GM12878 (cell line): ENCODE results near the gene HTR4. TPM values are rescaled to one million over a fixed set of nuclear protein-coding genes. Genes with fewer than 3 reads are reported as not detected.

Experiments used
- ATAC-seq: fragments of 200-7000 bp; cut with Tn5 transposase; 3 replicates; pipeline ENCODE4 v1.9.1; 2020; ENCODE audit warnings: mild to moderate bottlenecking, moderate library complexity
- BruUV-seq: library from RNA; stranded (reverse); fragments of 400-500 nt; replicated peaks from 2 replicates; lab custom pipeline; 2021; lab: Mats Ljungman, UMichigan
- CTCF ChIA-PET: fragments of 300-600 bp; sonication (Branson Sonifier 250); formaldehyde crosslinking; extraction: SDS; loops from one replicate; lab custom pipeline; 2021; ENCODE audit warnings: inconsistent platforms; lab: Yijun Ruan, JAX
- POLR2A ChIA-PET: fragments of 350-600 bp; formaldehyde crosslinking; extraction: SDS; loops from one replicate; lab custom pipeline; 2021; ENCODE audit warnings: inconsistent platforms; lab: Charles Lee
- RAD21 ChIA-PET: fragments of 300-600 bp; sonication (Branson Sonifier 250); formaldehyde crosslinking; loops from one replicate; lab custom pipeline; 2023; ENCODE audit warnings: antibody characterized with exemption; ENCODE audit not compliant: unreplicated experiment; lab: Charles Lee
- SMC1A ChIA-PET: fragments of 300-600 bp; sonication (Branson Sonifier 250); formaldehyde crosslinking; loops from one replicate; lab custom pipeline; 2023; ENCODE audit not compliant: unreplicated experiment, uncharacterized antibody; lab: Charles Lee
- DNase-seq: peaks from one replicate; pipeline ENCODE4 v3.0.0-alpha.2; 2011; ENCODE audit warnings: low read depth, low spot score
- FAIRE-seq: peaks from 3 replicates; lab custom pipeline; 2011; peaks lifted over from hg19 to GRCh38; lab: Jason Lieb, UNC
- H2AFZ ChIP-seq: 2 replicates; pipeline ENCODE4 v1.6.0; 2011; ENCODE audit warnings: low read depth, low read length, control low read depth; ENCODE audit not compliant: control insufficient read depth
- H3K27ac ChIP-seq: 2 replicates; pipeline ENCODE4 v1.5.1; 2011; ENCODE audit warnings: control low read depth; ENCODE audit not compliant: control insufficient read depth, insufficient read depth
- H3K27me3 ChIP-seq, 2 experiments: replicated peaks in 1 of 2; 2 replicates each; pipeline versions ENCODE4 v1.6.0 to v1.6.1; 2011; ENCODE audit warnings: low read length in 1 of 2; ENCODE audit not compliant: control insufficient read depth in 2 of 2, insufficient read depth in 2 of 2
- H3K36me3 ChIP-seq, 2 experiments: 2 replicates each; pipeline ENCODE4 v1.5.1; 2011; ENCODE audit warnings: low read length in 1 of 2; ENCODE audit not compliant: control insufficient read depth in 2 of 2, insufficient read depth in 2 of 2
- H3K4me1 ChIP-seq: 2 replicates; pipeline ENCODE4 v1.6.1; 2011; ENCODE audit warnings: mild to moderate bottlenecking, low read length, moderate library complexity, mixed read lengths; ENCODE audit not compliant: control insufficient read depth, insufficient read depth
- H3K4me2 ChIP-seq: 2 replicates; pipeline ENCODE4 v1.6.0; 2011; ENCODE audit warnings: control low read depth; ENCODE audit not compliant: control insufficient read depth, insufficient read depth
- H3K4me3 ChIP-seq: fragments of 200-600 bp; sonication (generic); 2 replicates; pipeline ENCODE4 v1.5.1; 2016
- H3K79me2 ChIP-seq: 2 replicates; pipeline ENCODE4 v1.6.0; 2011; ENCODE audit warnings: low read length; ENCODE audit not compliant: control insufficient read depth, insufficient read depth
- H3K9ac ChIP-seq: 2 replicates; pipeline ENCODE4 v1.8.0; 2011; ENCODE audit warnings: low read length, control low read depth, mixed read lengths; ENCODE audit not compliant: control insufficient read depth, insufficient read depth
- H3K9me3 ChIP-seq: replicated peaks from 3 replicates; pipeline ENCODE4 v1.5.1; 2011; ENCODE audit warnings: mild to moderate bottlenecking, low read length; ENCODE audit not compliant: control insufficient read depth, insufficient read depth
- H4K20me1 ChIP-seq: 2 replicates; pipeline ENCODE4 v1.6.0; 2011; ENCODE audit not compliant: control insufficient read depth, insufficient read depth
- ATF3 ChIP-seq: IDR thresholded peaks from 2 replicates; pipeline ENCODE4 v1.6.1; 2011; ENCODE audit warnings: low read depth, mild to moderate bottlenecking, low read length, moderate library complexity, borderline replicate concordance; ENCODE audit errors: extremely low read depth
- BACH1 ChIP-seq: fragments of 450-650 bp; IDR thresholded peaks from 2 replicates; pipeline ENCODE4 v1.6.1; 2017; ENCODE audit warnings: mild to moderate bottlenecking, borderline replicate concordance
- CTCF ChIP-seq, 3 experiments: IDR thresholded peaks in 2 of 3; conservative IDR thresholded peaks in 1 of 3; 2 replicates each; pipeline ENCODE4 v1.5.1; 2011; ENCODE audit warnings: low read depth in 3 of 3, low read length in 3 of 3, mild to moderate bottlenecking in 3 of 3, control low read depth in 2 of 3, moderate library complexity in 2 of 3, inconsistent platforms in 1 of 3, mixed read lengths in 1 of 3; ENCODE audit not compliant: control insufficient read depth in 2 of 3, insufficient read depth in 1 of 3; ENCODE audit errors: extremely low read depth in 1 of 3
- RAD21 ChIP-seq: IDR thresholded peaks from 2 replicates; pipeline ENCODE4 v1.6.1; 2011; ENCODE audit warnings: mild to moderate bottlenecking, low read depth, low read length, moderate library complexity; ENCODE audit not compliant: insufficient read depth
- RUNX3 ChIP-seq: IDR thresholded peaks from 2 replicates; pipeline ENCODE4 v1.6.1; 2012; ENCODE audit warnings: low read length, inconsistent platforms
- SMC3 ChIP-seq: IDR thresholded peaks from 2 replicates; pipeline ENCODE4 v1.6.1; 2011; ENCODE audit warnings: low read length, improper control_type of control experiment, borderline replicate concordance
- WGBS: methylation state at CpG from one replicate; pipeline ENCODE4 v1.1.6; 2016; ENCODE audit warnings: low lambda C conversion rate; ENCODE audit not compliant: insufficient replicate concordance, insufficient coverage; ENCODE audit errors: missing lambda C conversion rate; 5-methylcytosine and 5-hydroxymethylcytosine counted together
- in situ Hi-C: fragments of 300-500 bp; cut with MboI; formaldehyde crosslinking; loops from 9 replicates; pipeline ENCODE4 v1.14.3; 2018; ENCODE audit warnings: mixed read lengths
- intact Hi-C: fragments of 100-400 bp; cut with micrococcal nuclease; formaldehyde crosslinking; loops from one replicate; pipeline ENCODE4 v1.14.2; 2022; ENCODE audit not compliant: unreplicated experiment
- polyA plus RNA-seq, 11 experiments: library from polyadenylated mRNA; depleted of rRNA in 4 of 11; unstranded in 6 of 11; stranded (reverse) in 5 of 11; fragments of >200 nt; fragmentation: Nextera tagmentation in 4 of 11; fragmentation: Illumina TruSeq in 1 of 11; extraction: Ambion mirVana in 4 of 11; extraction: Trizol in 1 of 11; gene quantifications; 1 replicate in 1 of 11; 2 replicates in 10 of 11; pipeline versions ENCODE4 v1.2.1 to v1.2.3, GENCODE V29; 2011 to 2016; ENCODE audit warnings: inconsistent platforms in 2 of 11, missing spikeins in 2 of 11, low read depth in 1 of 11
- total RNA-seq, 4 experiments: library from RNA; depleted of rRNA in 3 of 4; stranded (reverse); fragments of >200 nt in 3 of 4; fragmentation: Illumina TruSeq in 1 of 4; extraction: Trizol in 1 of 4; gene quantifications; 2 replicates each; pipeline versions ENCODE4 v1.2.1 to v1.2.3, GENCODE V29; 2013 to 2021

The HTR4 gene
- total and polyA plus RNA-seq, 10 of the 15 experiments (the other 5 are each of a cell fraction or from before 2014, with no cell fraction given), result not detected

GRCh38 chr5:148443998-148444397 is 210.3 kb downstream of the HTR4 start:
- peaks cover 0 to 9% of the 10 kb centered on the region in 2 experiments; a peak in 2 of 4 replicates for H3K36me3 ChIP-seq
- FAIRE-seq, result peak; percentile 86

More at GRCh38 chr5:148443998-148444397, 210.3 kb downstream of the HTR4 start:
- ChIA-PET POLR2A (no interaction called here), SMC1A (interaction anchor here (0.8 to 6.4 kb wide), 6 partner anchors 9 to 671 kb away, joined by 3 to 50 read pairs (median 4); no protein-coding TSS in a partner anchor), RAD21 (interaction anchor here (0.9 to 6.3 kb wide), 2 partner anchors 288 to 591 kb away, joined by 3 to 55 read pairs; no protein-coding TSS in a partner anchor), CTCF (interaction anchor here (0.9 to 6.8 kb wide), 12 partner anchors 11 to 592 kb away, joined by 3 to 137 read pairs (median 4); no protein-coding TSS in a partner anchor)
- Histone ChIP-seq H2AFZ (no peak overlapping the region), H3K9me3 (no peaks in the 10 kb centered on the region), H3K4me2 (no peak overlapping the region), H3K27ac (no peak overlapping the region), H4K20me1 (no peaks in the 10 kb centered on the region), H3K9ac (no peak overlapping the region), H3K4me3 (no peak overlapping the region), H3K4me1 (no peaks in the 10 kb centered on the region), H3K27me3 (no peaks in the 10 kb centered on the region), H3K79me2 (no peaks in the 10 kb centered on the region)
- BruUV-seq, result no TSS peak
- DNase-seq, result peak; percentile 3
- 35% methylated on average over 5 of the region's 5 CpGs for WGBS
- peak; percentile 96 for ATAC-seq
- peak; percentile 78 for TF ChIP-seq RAD21
- peak; percentile 45; the same call in 1 of the 2 replicates for TF ChIP-seq BACH1
- peak; percentile 63; the same call in 1 of the 2 replicates for TF ChIP-seq SMC3
- TF ChIP-seq ATF3, result no peak
- peak; percentile 63 to 73 (median 69) for TF ChIP-seq CTCF (IDR thresholded peaks at IDR 0.05 in 2 of 3, conservative IDR thresholded peaks at IDR 0.05 in 1 of 3; ENCODE audit: control insufficient read depth in 2 of 3, extremely low read depth in 1 of 3, insufficient read depth in 1 of 3, low read depth in 3 of 3, low read length in 3 of 3)
- 0 out of 2 replicates have a peak, but pooled peaks have one; percentile 10 for TF ChIP-seq RUNX3
- in situ Hi-C loops, result loop anchor here (10.0 kb wide), 1 partner anchor 591 kb away; no protein-coding TSS in a partner anchor
- intact Hi-C loops, result loop anchor here (1.0 to 5.0 kb wide), 4 partner anchors 243 to 668 kb away; no protein-coding TSS in a partner anchor
